CD14-positive monocyte (primary cell): Measurements from ENCODE around the gene RAC2. TPM values are rescaled to one million over a fixed set of nuclear protein-coding genes. Genes with fewer than 3 reads are reported as not detected.

Source experiments
- DNase-seq, 3 donors: peaks; one replicate each; pipeline ENCODE4 v3.0.0-alpha.2; 2011 to 2022
- H2AFZ ChIP-seq: 2 replicates; pipeline ENCODE4 v1.6.0; 2012; ENCODE audit warnings: mild to moderate bottlenecking, low read depth, low read length, inconsistent platforms; ENCODE audit not compliant: insufficient read depth, poor library complexity, severe bottlenecking
- H3K27ac ChIP-seq, 2 donors: 1 replicate in 1 of 2; 2 replicates in 1 of 2; pipeline ENCODE4 v1.5.1; 2012 to 2013; ENCODE audit warnings: low read length in 2 of 2, control low read depth in 1 of 2, inconsistent platforms in 1 of 2, low read depth in 1 of 2, mild to moderate bottlenecking in 1 of 2
- H3K27me3 ChIP-seq, 2 donors: one replicate each; pipeline versions ENCODE4 v1.6.0 to v1.6.1; 2011 to 2013; ENCODE audit warnings: low read length in 2 of 2; ENCODE audit not compliant: control insufficient read depth in 2 of 2, insufficient read depth in 2 of 2
- H3K36me3 ChIP-seq, 2 donors: replicated peaks in 1 of 2; 1 replicate in 1 of 2; 2 replicates in 1 of 2; pipeline versions ENCODE4 v1.5.1 to v1.6.1; 2012 to 2013; ENCODE audit warnings: low read length in 2 of 2, control low read depth in 1 of 2, inconsistent platforms in 1 of 2, mild to moderate bottlenecking in 1 of 2; ENCODE audit not compliant: insufficient read depth in 2 of 2, control insufficient read depth in 1 of 2
- H3K4me1 ChIP-seq, 2 donors: 1 replicate in 1 of 2; 2 replicates in 1 of 2; pipeline versions ENCODE4 v1.5.1 to v1.6.1; 2012 to 2013; ENCODE audit warnings: low read length in 2 of 2, control low read depth in 1 of 2, inconsistent platforms in 1 of 2, mild to moderate bottlenecking in 1 of 2, moderate library complexity in 1 of 2; ENCODE audit not compliant: insufficient read depth in 2 of 2, control insufficient read depth in 1 of 2
- H3K4me2 ChIP-seq: replicated peaks from 2 replicates; pipeline ENCODE3; 2012; ENCODE audit warnings: low read length, moderate library complexity, mild to moderate bottlenecking; ENCODE audit not compliant: poor library complexity, severe bottlenecking; ENCODE audit errors: extremely low read depth
- H3K4me3 ChIP-seq, 3 experiments: fragments of 200-600 bp in 1 of 3; sonication (generic) in 1 of 3; replicated peaks in 1 of 3; 1 replicate in 2 of 3; 2 replicates in 1 of 3; pipeline ENCODE4 v1.5.1; 2011 to 2013; ENCODE audit warnings: low read length in 3 of 3, mild to moderate bottlenecking in 3 of 3, control low read depth in 2 of 3, low read depth in 2 of 3, inconsistent platforms in 1 of 3, moderate library complexity in 1 of 3
- H3K79me2 ChIP-seq: 2 replicates; pipeline ENCODE4 v1.6.0; 2012; ENCODE audit warnings: mild to moderate bottlenecking, control low read depth, inconsistent platforms, low read length, moderate library complexity; ENCODE audit not compliant: insufficient read depth
- H3K9ac ChIP-seq: 2 replicates; pipeline ENCODE4 v1.6.0; 2017; ENCODE audit warnings: low read length, mild to moderate bottlenecking; ENCODE audit not compliant: insufficient read depth, poor library complexity, severe bottlenecking
- H3K9me3 ChIP-seq, 2 donors: replicated peaks in 1 of 2; 1 replicate in 1 of 2; 2 replicates in 1 of 2; pipeline versions ENCODE4 v1.5.1 to v1.6.1; 2012 to 2013; ENCODE audit warnings: low read length in 2 of 2, control low read depth in 1 of 2; ENCODE audit not compliant: control insufficient read depth in 1 of 2, insufficient read depth in 1 of 2
- H4K20me1 ChIP-seq: 2 replicates; pipeline ENCODE4 v1.6.0; 2012; ENCODE audit warnings: mild to moderate bottlenecking, low read length, control low read depth, moderate library complexity; ENCODE audit not compliant: insufficient read depth
- H3K27ac Mint-ChIP-seq, 7 donors: one replicate each; pipeline ENCODE4 v1.8.0; 2020; ENCODE audit warnings: mild to moderate bottlenecking in 7 of 7, mixed read lengths in 7 of 7, moderate library complexity in 6 of 7, inconsistent platforms in 2 of 7
- H3K27me3 Mint-ChIP-seq, 3 donors: one replicate each; pipeline ENCODE4 v1.8.0; 2021 to 2022; ENCODE audit warnings: low read depth in 3 of 3, mild to moderate bottlenecking in 3 of 3, mixed read lengths in 3 of 3, moderate library complexity in 3 of 3, inconsistent platforms in 1 of 3
- H3K36me3 Mint-ChIP-seq, 2 donors: one replicate each; pipeline ENCODE4 v1.8.0; 2020; ENCODE audit warnings: mixed read lengths in 2 of 2, inconsistent platforms in 1 of 2, mild to moderate bottlenecking in 1 of 2
- H3K4me1 Mint-ChIP-seq: one replicate; pipeline ENCODE4 v1.8.0; 2020; ENCODE audit warnings: mild to moderate bottlenecking, mixed read lengths
- H3K4me3 Mint-ChIP-seq, 2 donors: one replicate each; pipeline ENCODE4 v1.8.0; 2020; ENCODE audit warnings: mild to moderate bottlenecking in 2 of 2, mixed read lengths in 2 of 2, moderate library complexity in 1 of 2
- H3K9me3 Mint-ChIP-seq, 7 donors: one replicate each; pipeline ENCODE4 v1.8.0; 2020 to 2022; ENCODE audit warnings: mixed read lengths in 7 of 7, mild to moderate bottlenecking in 6 of 7, moderate library complexity in 6 of 7, inconsistent platforms in 2 of 7
- CTCF ChIP-seq: fragments of 200-600 bp; IDR thresholded peaks from one replicate; pipeline ENCODE4 v1.8.0; 2022; ENCODE audit warnings: antibody characterized with exemption, mild to moderate bottlenecking
- WGBS: methylation state at CpG from one replicate; pipeline ENCODE4 v1.1.5; 2013; ENCODE audit warnings: missing lambda C conversion rate; ENCODE audit not compliant: insufficient coverage; 5-methylcytosine and 5-hydroxymethylcytosine counted together
- intact Hi-C, 2 donors: fragments of 100-400 bp; cut with micrococcal nuclease; formaldehyde crosslinking; loops; one replicate each; pipeline versions ENCODE4 v1.15.0 to v1.15.1; 2023
- polyA plus RNA-seq, 3 donors: library from polyadenylated mRNA; depleted of rRNA in 1 of 3; unstranded in 2 of 3; stranded (reverse) in 1 of 3; fragments of 300-500 nt in 2 of 3; fragments of >200 nt in 1 of 3; fragmentation: Illumina TruSeq in 2 of 3; gene quantifications; 1 replicate in 2 of 3; 2 replicates in 1 of 3; pipeline ENCODE4 v1.2.3, GENCODE V29; 2012 to 2021

Gene RAC2
- polyA plus RNA-seq, 3 donors, result 360 to 529 (median 526) TPM

GRCh38 chr22:37192741-37193140 is 51.3 kb downstream of the RAC2 start:
- Histone ChIP-seq H3K27me3 (peaks cover 0 to under 1% of the 10 kb centered on the region in 2 donors), H3K4me1 (peaks cover 0 to 8% of the 10 kb centered on the region in 2 donors), H3K4me2 (no peak overlapping the region), H3K27ac (no peak overlapping the region), H3K79me2 (no peaks in the 10 kb centered on the region), H3K9me3 (no peaks in the 10 kb centered on the region), H3K36me3 (no peaks in the 10 kb centered on the region), H3K9ac (no peak overlapping the region), H2AFZ (no peak overlapping the region), H4K20me1 (peaks cover 1% of the 10 kb centered on the region), H3K4me3 (no peak overlapping the region)
- Mint-ChIP-seq H3K9me3 (no peaks in the 10 kb centered on the region), H3K27me3 (peaks cover 4 to 5% (median 5%) of the 10 kb centered on the region in 3 donors), H3K4me1 (peaks cover 8% of the 10 kb centered on the region), H3K36me3 (no peaks in the 10 kb centered on the region), H3K27ac (no peak overlapping the region), H3K4me3 (no peak overlapping the region)
- WGBS, result no CpG with 5 or more reads among the region's 1 CpG
- DNase-seq, result no peak
- TF ChIP-seq CTCF, result no peak
- intact Hi-C loops, result no loop called here

- H3K27ac ChIP-seq, result no peak overlapping the region
- DNase-seq, result no peak
- TF ChIP-seq CTCF, result no peak
- Mint-ChIP-seq H3K4me3 (no peak overlapping the region), H3K27ac (no peak overlapping the region), H3K9me3 (peaks cover 0 to 2% (median 0%) of the 10 kb centered on the region in 7 donors), H3K27me3 (peaks cover 6 to 8% (median 7%) of the 10 kb centered on the region in 3 donors), H3K36me3 (no peaks in the 10 kb centered on the region), H3K4me1 (peaks cover 13% of the 10 kb centered on the region)
- H2AFZ ChIP-seq, result no peak overlapping the region
- H4K20me1 ChIP-seq, result no peaks in the 10 kb centered on the region
- intact Hi-C loops, result no loop called here
- H3K9me3 ChIP-seq, result no peaks in the 10 kb centered on the region
- no peaks in the 10 kb centered on the region for H3K79me2 ChIP-seq
- no peak overlapping the region for H3K4me3 ChIP-seq
- WGBS, result 80% methylated on average over 1 of the region's 2 CpGs
- H3K4me2 ChIP-seq, result no peak overlapping the region
- no peak overlapping the region for H3K9ac ChIP-seq
- peaks cover under 1 to 9% of the 10 kb centered on the region in 2 donors for H3K4me1 ChIP-seq
- H3K36me3 ChIP-seq, result no peaks in the 10 kb centered on the region
- H3K27me3 ChIP-seq, result peaks cover 0 to 3% of the 10 kb centered on the region in 2 donors
Observed at GRCh38 chr22:37192204-37192603, 51.9 kb downstream of the RAC2 start.
